Effector memory CD8-positive, alpha-beta T cell (primary cell): ENCODE results near the gene SLC38A8.
A peak's percentile ranks its signal among the peaks of the same experiment; 100 is the strongest.

ENCODE experiments used
- ATAC-seq: fragments of 150-1000 bp; cut with Tn5 transposase; replicated peaks from 2 replicates; pipeline ENCODE4 v1.10.0; 2021; ENCODE audit warnings: mild to moderate bottlenecking, moderate library complexity
- DNase-seq, 3 experiments: peaks; one replicate each; pipeline ENCODE4 v3.0.0; 2021
- H3K27ac Mint-ChIP-seq, 2 donors: one replicate each; pipeline ENCODE4 v1.8.0; 2022; ENCODE audit warnings: mild to moderate bottlenecking in 2 of 2, mixed read lengths in 2 of 2, moderate library complexity in 2 of 2
- H3K27me3 Mint-ChIP-seq, 2 donors: one replicate each; pipeline ENCODE4 v1.8.0; 2022; ENCODE audit warnings: mixed read lengths in 2 of 2
- H3K36me3 Mint-ChIP-seq: one replicate; pipeline ENCODE4 v1.8.0; 2022; ENCODE audit warnings: mild to moderate bottlenecking, moderate library complexity, mixed read lengths; ENCODE audit not compliant: insufficient read depth
- H3K4me1 Mint-ChIP-seq, 2 donors: one replicate each; pipeline ENCODE4 v1.8.0; 2022; ENCODE audit warnings: low read depth in 2 of 2, mixed read lengths in 2 of 2
- H3K4me3 Mint-ChIP-seq, 2 donors: one replicate each; pipeline ENCODE4 v1.8.0; 2022; ENCODE audit warnings: mild to moderate bottlenecking in 2 of 2, mixed read lengths in 2 of 2, moderate library complexity in 2 of 2
- H3K9me3 Mint-ChIP-seq, 2 donors: one replicate each; pipeline ENCODE4 v1.8.0; 2022; ENCODE audit warnings: mixed read lengths in 2 of 2

SLC38A8 gene

DNA sequence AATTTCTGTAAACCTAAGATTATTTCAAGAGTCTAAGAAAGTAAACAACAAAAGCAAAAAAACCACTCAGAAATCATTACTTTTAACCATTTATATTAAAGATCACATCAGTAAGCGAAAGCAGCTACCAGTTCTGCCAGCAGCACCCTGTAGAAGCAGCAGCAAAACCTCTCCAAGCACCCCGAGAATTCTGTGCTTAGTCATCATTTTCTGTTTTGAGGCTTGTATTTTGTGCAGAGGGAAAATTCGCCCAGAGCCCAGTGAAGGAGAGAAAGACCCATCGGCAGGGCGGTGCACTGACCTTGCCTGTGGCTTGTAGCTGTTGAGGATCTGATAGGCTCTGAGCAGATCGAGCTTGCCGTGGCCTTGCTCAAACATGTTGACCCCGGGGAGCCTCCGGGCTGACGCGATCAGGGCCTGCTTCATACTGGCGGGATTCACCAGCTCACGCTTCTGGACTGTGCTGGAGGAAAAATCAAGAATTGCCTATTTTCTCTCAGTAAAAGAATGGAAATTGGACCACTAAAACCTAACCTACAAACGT, 38.9 kb upstream of the SLC38A8 start:
- Mint-ChIP-seq H3K9me3 (no peaks in the 10 kb centered on the region), H3K27ac (peak overlapping the region in 1 of 2 donors; percentile 60), H3K27me3 (no peaks in the 10 kb centered on the region), H3K4me1 (peaks cover 12 to 20% of the 10 kb centered on the region in 2 donors), H3K4me3 (no peak overlapping the region), H3K36me3 (peaks cover 65% of the 10 kb centered on the region)
- no peak for ATAC-seq
- no peak for DNase-seq

GRCh38 chr16:84080813-84081212, 38.2 kb upstream of the SLC38A8 start:
- peak overlapping the region in 1 of 2 donors; percentile 9 for H3K27ac Mint-ChIP-seq
- no peak overlapping the region for H3K4me3 Mint-ChIP-seq
- H3K27me3 Mint-ChIP-seq: no peaks in the 10 kb centered on the region
- ATAC-seq (no peak), DNase-seq (no peak)
- H3K36me3 Mint-ChIP-seq: peaks cover 64% of the 10 kb centered on the region
- H3K4me1 Mint-ChIP-seq: peaks cover 10 to 18% of the 10 kb centered on the region in 2 donors
- H3K9me3 Mint-ChIP-seq: no peaks in the 10 kb centered on the region

DNA sequence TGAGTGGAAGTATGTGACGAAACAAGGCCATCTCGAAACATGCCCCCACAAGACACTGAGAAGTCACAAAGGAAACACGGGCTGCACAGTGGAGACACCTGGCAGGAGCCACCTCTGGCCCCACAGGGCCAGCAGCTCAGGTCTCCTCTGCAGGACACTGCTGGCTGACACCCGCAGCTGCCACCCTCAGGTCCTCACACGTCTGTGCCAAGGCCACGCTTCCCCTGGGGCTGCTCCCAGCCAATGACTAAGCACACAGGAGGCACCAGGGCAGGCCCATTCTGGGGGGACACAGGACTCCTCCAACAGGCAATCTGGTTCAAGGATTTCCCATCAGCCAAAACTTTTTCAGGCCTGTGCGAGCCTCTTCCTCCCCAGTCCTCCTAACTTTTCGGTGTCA, 37.8 kb upstream of the SLC38A8 start:
- no peaks in the 10 kb centered on the region for H3K9me3 Mint-ChIP-seq
- peak overlapping the region in 1 of 2 donors; percentile 9 for H3K27ac Mint-ChIP-seq
- H3K36me3 Mint-ChIP-seq: peaks cover 68% of the 10 kb centered on the region
- ATAC-seq: no peak
- no peaks in the 10 kb centered on the region for H3K27me3 Mint-ChIP-seq
- no peak overlapping the region for H3K4me3 Mint-ChIP-seq
- H3K4me1 Mint-ChIP-seq: peaks cover 8 to 17% of the 10 kb centered on the region in 2 donors
- no peak for DNase-seq

GRCh38 chr16:84079664-84080063, 37.1 kb upstream of the SLC38A8 start:
- Mint-ChIP-seq H3K4me3 (no peak overlapping the region), H3K4me1 (peaks cover 5 to 12% of the 10 kb centered on the region in 2 donors), H3K9me3 (no peaks in the 10 kb centered on the region), H3K27ac (no peak overlapping the region), H3K36me3 (peaks cover 69% of the 10 kb centered on the region), H3K27me3 (no peaks in the 10 kb centered on the region)
- DNase-seq (no peak), ATAC-seq (no peak)

- peaks cover 4 to 11% of the 10 kb centered on the region in 2 donors for H3K4me1 Mint-ChIP-seq
- ATAC-seq: no peak
These were observed 32.8 kb upstream of the SLC38A8 start for GRCh38 chr16:84075376-84075775.

DNA sequence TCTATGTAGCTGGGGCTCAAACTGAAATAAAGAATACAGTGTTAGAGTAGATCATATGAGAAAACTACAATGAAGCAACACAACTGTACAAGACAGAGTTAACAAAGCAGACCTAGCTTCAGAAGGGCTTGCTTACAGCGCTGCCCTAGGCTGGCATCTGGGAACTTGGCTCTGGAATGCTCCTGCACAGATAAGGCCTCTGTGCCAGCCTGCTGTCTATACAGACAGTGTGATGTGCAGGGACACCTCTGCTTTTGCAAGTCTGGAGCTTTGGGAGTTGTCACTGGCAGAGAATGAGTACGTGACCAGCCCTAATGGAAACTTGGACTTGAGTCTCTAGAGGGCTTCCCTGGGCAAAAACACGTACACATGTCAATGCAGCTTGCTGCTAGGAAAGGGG, 32.1 kb upstream of the SLC38A8 start:
- DNase-seq (no peak), ATAC-seq (no peak)
- Mint-ChIP-seq H3K9me3 (no peaks in the 10 kb centered on the region), H3K4me1 (peaks cover 2 to 11% of the 10 kb centered on the region in 2 donors), H3K27ac (no peak overlapping the region), H3K36me3 (peaks cover 84% of the 10 kb centered on the region), H3K4me3 (no peak overlapping the region), H3K27me3 (no peaks in the 10 kb centered on the region)

More at GRCh38 chr16:84075376-84075775, 32.8 kb upstream of the SLC38A8 start:
- Mint-ChIP-seq H3K27ac (no peak overlapping the region), H3K9me3 (no peaks in the 10 kb centered on the region), H3K4me3 (no peak overlapping the region), H3K27me3 (no peaks in the 10 kb centered on the region), H3K36me3 (peaks cover 82% of the 10 kb centered on the region)
- DNase-seq: no peak

GRCh38 chr16:84072014-84072413, 29.4 kb upstream of the SLC38A8 start:
- Mint-ChIP-seq H3K27me3 (no peaks in the 10 kb centered on the region), H3K9me3 (no peaks in the 10 kb centered on the region), H3K36me3 (peaks cover 93% of the 10 kb centered on the region)

GRCh38 chr16:84071121-84071520, 28.5 kb upstream of the SLC38A8 start:
- H3K27ac Mint-ChIP-seq: no peak overlapping the region
- no peaks in the 10 kb centered on the region for H3K27me3 Mint-ChIP-seq
- DNase-seq (no peak), ATAC-seq (no peak)
- peaks cover 0 to 1% of the 10 kb centered on the region in 2 donors for H3K4me1 Mint-ChIP-seq
- no peaks in the 10 kb centered on the region for H3K9me3 Mint-ChIP-seq
- no peak overlapping the region for H3K4me3 Mint-ChIP-seq
- peaks cover 91% of the 10 kb centered on the region for H3K36me3 Mint-ChIP-seq

More at GRCh38 chr16:84072014-84072413, 29.4 kb upstream of the SLC38A8 start:
- peak overlapping the region in 1 of 2 donors; percentile 59 for H3K27ac Mint-ChIP-seq
- ATAC-seq (no peak), DNase-seq (no peak)
- peaks cover 2 to 6% of the 10 kb centered on the region in 2 donors for H3K4me1 Mint-ChIP-seq
- no peak overlapping the region for H3K4me3 Mint-ChIP-seq

- no peak overlapping the region for H3K4me3 Mint-ChIP-seq
- H3K4me1 Mint-ChIP-seq: peaks cover 0 to 1% of the 10 kb centered on the region in 2 donors
- DNase-seq (no peak), ATAC-seq (no peak)
- H3K27me3 Mint-ChIP-seq: no peaks in the 10 kb centered on the region
- H3K9me3 Mint-ChIP-seq: no peaks in the 10 kb centered on the region
- no peak overlapping the region for H3K27ac Mint-ChIP-seq
- peaks cover 92% of the 10 kb centered on the region for H3K36me3 Mint-ChIP-seq
These were observed 26.9 kb upstream of the SLC38A8 start for GRCh38 chr16:84069540-84069939.

GRCh38 chr16:84068783-84069462, 26.3 kb upstream of the SLC38A8 start:
- ATAC-seq (no peak), DNase-seq (no peak)
- Mint-ChIP-seq H3K27me3 (no peaks in the 10 kb centered on the region), H3K4me1 (peaks cover 0 to 1% of the 10 kb centered on the region in 2 donors), H3K27ac (peak overlapping the region in 1 of 2 donors; percentile 21), H3K9me3 (no peaks in the 10 kb centered on the region), H3K36me3 (peaks cover 90% of the 10 kb centered on the region), H3K4me3 (no peak overlapping the region)

GRCh38 chr16:84068041-84068440, 25.4 kb upstream of the SLC38A8 start:
- no peak overlapping the region for H3K27ac Mint-ChIP-seq
- peaks cover 90% of the 10 kb centered on the region for H3K36me3 Mint-ChIP-seq
- no peaks in the 10 kb centered on the region for H3K27me3 Mint-ChIP-seq
- DNase-seq (no peak), ATAC-seq (no peak)
- no peak overlapping the region for H3K4me3 Mint-ChIP-seq
- H3K9me3 Mint-ChIP-seq: no peaks in the 10 kb centered on the region
- peaks cover 0 to 1% of the 10 kb centered on the region in 2 donors for H3K4me1 Mint-ChIP-seq

GRCh38 chr16:84067640-84068039, 25.0 kb upstream of the SLC38A8 start:
- no peaks in the 10 kb centered on the region for H3K27me3 Mint-ChIP-seq
- peaks cover 92% of the 10 kb centered on the region for H3K36me3 Mint-ChIP-seq
- no peak overlapping the region for H3K27ac Mint-ChIP-seq
- no peak for ATAC-seq
- no peak overlapping the region for H3K4me3 Mint-ChIP-seq
- H3K9me3 Mint-ChIP-seq: no peaks in the 10 kb centered on the region
- no peak for DNase-seq
- peaks cover 0 to 1% of the 10 kb centered on the region in 2 donors for H3K4me1 Mint-ChIP-seq

DNA sequence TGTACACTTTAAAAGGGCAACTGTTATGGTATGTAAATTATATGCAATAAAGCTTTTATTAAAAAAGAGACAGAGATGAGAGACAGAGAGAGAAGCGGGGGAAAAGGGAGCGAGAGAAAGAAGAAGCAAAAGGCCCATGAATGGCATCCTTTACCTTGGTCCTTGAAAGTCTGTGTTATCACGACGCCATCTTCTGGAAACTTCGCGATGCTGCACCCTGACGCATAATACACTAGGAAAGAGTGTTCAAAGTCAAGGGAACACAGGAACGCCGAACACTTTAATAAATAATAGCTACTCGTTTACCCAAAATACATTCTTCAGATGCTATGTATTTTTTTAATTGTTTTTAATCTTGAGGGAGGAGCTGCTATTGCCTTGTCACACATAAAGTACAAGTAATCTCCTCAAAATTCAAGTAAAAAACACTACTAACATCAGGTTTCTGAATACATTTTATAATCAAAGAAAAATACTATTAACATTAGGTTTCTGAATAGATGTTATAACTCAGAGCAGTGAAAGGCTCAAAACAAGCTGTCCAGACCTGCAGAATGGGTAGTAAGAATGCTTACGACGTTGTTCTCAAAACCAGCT, 23.0 kb upstream of the SLC38A8 start:
- Mint-ChIP-seq H3K27ac (no peak overlapping the region), H3K36me3 (peaks cover 83% of the 10 kb centered on the region), H3K9me3 (no peaks in the 10 kb centered on the region), H3K4me1 (peaks cover 0 to 1% of the 10 kb centered on the region in 2 donors), H3K4me3 (no peak overlapping the region), H3K27me3 (no peaks in the 10 kb centered on the region)
- ATAC-seq (no peak), DNase-seq (no peak)

GRCh38 chr16:84063980-84064379, 21.4 kb upstream of the SLC38A8 start:
- H3K4me3 Mint-ChIP-seq: no peak overlapping the region
- H3K27me3 Mint-ChIP-seq: no peaks in the 10 kb centered on the region
- peaks cover 0 to 1% of the 10 kb centered on the region in 2 donors for H3K4me1 Mint-ChIP-seq
- no peaks in the 10 kb centered on the region for H3K9me3 Mint-ChIP-seq
- no peak for ATAC-seq
- peaks cover 83% of the 10 kb centered on the region for H3K36me3 Mint-ChIP-seq
- H3K27ac Mint-ChIP-seq: no peak overlapping the region
- DNase-seq: no peak
